Activated CD8-positive, alpha-beta memory T cell treated with anti-CD3 and anti-CD28 coated beads for 36 hours (primary cell): Measurements from ENCODE around the gene SRGAP3. TPM values are rescaled to one million over a fixed set of nuclear protein-coding genes. Genes with fewer than 3 reads are reported as not detected.

ENCODE experiments used
- CTCF ChIA-PET: fragments of 350-600 bp; sonication (Branson Sonifier 250); formaldehyde crosslinking; loops from one replicate; lab custom pipeline; 2021; ENCODE audit warnings: antibody characterized with exemption; lab: Charles Lee
- POLR2A ChIA-PET: fragments of 350-600 bp; sonication (Branson Sonifier 250); formaldehyde crosslinking; loops from one replicate; lab custom pipeline; 2021; ENCODE audit warnings: antibody characterized with exemption; lab: Charles Lee
- total RNA-seq, 2 experiments: library from RNA; stranded (reverse); gene quantifications; one replicate each; pipeline ENCODE4 v1.2.3, GENCODE V29; 2021

SRGAP3 gene
- total RNA-seq, 2 experiments from 2014 or later = 0.11 to 0.99 TPM

GRCh38 chr3:9207116-9207763 is 42.2 kb downstream of the SRGAP3 start:
- CTCF ChIA-PET = no interaction called here
- POLR2A ChIA-PET = no interaction called here

- ChIA-PET POLR2A (no interaction called here), CTCF (no interaction called here)
These were observed 43.2 kb downstream of the SRGAP3 start for GRCh38 chr3:9206287-9206686.

- ChIA-PET CTCF (no interaction called here), POLR2A (no interaction called here)
These were observed 43.9 kb downstream of the SRGAP3 start for GRCh38 chr3:9205345-9206143.

GRCh38 chr3:9204253-9204992 is 45.0 kb downstream of the SRGAP3 start:
- CTCF ChIA-PET = interaction anchor here (0.9 kb wide), 1 partner anchor 13 kb away, joined by 3 read pairs; no protein-coding TSS in a partner anchor
- POLR2A ChIA-PET = no interaction called here

- CTCF ChIA-PET = no interaction called here
- POLR2A ChIA-PET = no interaction called here
These were observed 46.1 kb downstream of the SRGAP3 start for GRCh38 chr3:9203317-9203716.

GRCh38 chr3:9202546-9202945 is 46.9 kb downstream of the SRGAP3 start:
- POLR2A ChIA-PET = no interaction called here

GRCh38 chr3:9201955-9202354 is 47.5 kb downstream of the SRGAP3 start:
- CTCF ChIA-PET = no interaction called here
- POLR2A ChIA-PET = no interaction called here

More at GRCh38 chr3:9202546-9202945, 46.9 kb downstream of the SRGAP3 start:
- CTCF ChIA-PET = interaction anchor here (0.6 kb wide), 1 partner anchor 711 kb away, joined by 3 read pairs; no protein-coding TSS in a partner anchor

GRCh38 chr3:9201266-9201665 is 48.2 kb downstream of the SRGAP3 start:
- ChIA-PET POLR2A (no interaction called here), CTCF (no interaction called here)

GRCh38 chr3:9199775-9200174 is 49.7 kb downstream of the SRGAP3 start:
- ChIA-PET POLR2A (no interaction called here), CTCF (no interaction called here)

- ChIA-PET POLR2A (no interaction called here), CTCF (no interaction called here)
These were observed 50.5 kb downstream of the SRGAP3 start for GRCh38 chr3:9198899-9199335.

GRCh38 chr3:9198261-9198660 is 51.2 kb downstream of the SRGAP3 start:
- ChIA-PET POLR2A (no interaction called here), CTCF (no interaction called here)

- CTCF ChIA-PET = no interaction called here
- POLR2A ChIA-PET = no interaction called here
These were observed 53.4 kb downstream of the SRGAP3 start for GRCh38 chr3:9196020-9196419.

- POLR2A ChIA-PET = no interaction called here
- CTCF ChIA-PET = no interaction called here
These were observed 54.1 kb downstream of the SRGAP3 start for GRCh38 chr3:9195390-9195789.

GRCh38 chr3:9194509-9195184 is 54.8 kb downstream of the SRGAP3 start:
- CTCF ChIA-PET = no interaction called here
- POLR2A ChIA-PET = no interaction called here

GRCh38 chr3:9193633-9194195 is 55.7 kb downstream of the SRGAP3 start:
- POLR2A ChIA-PET = no interaction called here

GRCh38 chr3:9193211-9193610 is 56.2 kb downstream of the SRGAP3 start:
- ChIA-PET CTCF (no interaction called here), POLR2A (no interaction called here)

More at GRCh38 chr3:9193633-9194195, 55.7 kb downstream of the SRGAP3 start:
- CTCF ChIA-PET = no interaction called here

- POLR2A ChIA-PET = no interaction called here
- CTCF ChIA-PET = no interaction called here
These were observed 57.0 kb downstream of the SRGAP3 start for GRCh38 chr3:9192248-9193025.

GRCh38 chr3:9190276-9190675 is 59.2 kb downstream of the SRGAP3 start:
- CTCF ChIA-PET = interaction anchor here (1.3 kb wide), 1 partner anchor 14 kb away, joined by 3 read pairs; no protein-coding TSS in a partner anchor
- POLR2A ChIA-PET = no interaction called here
